HG02943 (cell line): ENCODE measurements around the gene KDM4C.
A peak's percentile ranks its signal among the peaks of the same experiment; 100 is the strongest.

Source experiments
- ATAC-seq: cut with Tn5 transposase; IDR thresholded peaks from one replicate; pipeline ENCODE4 v1.9.1; 2021; ENCODE audit warnings: mild to moderate bottlenecking, low read depth, moderate library complexity; ENCODE audit not compliant: unreplicated experiment

The KDM4C gene

DNA sequence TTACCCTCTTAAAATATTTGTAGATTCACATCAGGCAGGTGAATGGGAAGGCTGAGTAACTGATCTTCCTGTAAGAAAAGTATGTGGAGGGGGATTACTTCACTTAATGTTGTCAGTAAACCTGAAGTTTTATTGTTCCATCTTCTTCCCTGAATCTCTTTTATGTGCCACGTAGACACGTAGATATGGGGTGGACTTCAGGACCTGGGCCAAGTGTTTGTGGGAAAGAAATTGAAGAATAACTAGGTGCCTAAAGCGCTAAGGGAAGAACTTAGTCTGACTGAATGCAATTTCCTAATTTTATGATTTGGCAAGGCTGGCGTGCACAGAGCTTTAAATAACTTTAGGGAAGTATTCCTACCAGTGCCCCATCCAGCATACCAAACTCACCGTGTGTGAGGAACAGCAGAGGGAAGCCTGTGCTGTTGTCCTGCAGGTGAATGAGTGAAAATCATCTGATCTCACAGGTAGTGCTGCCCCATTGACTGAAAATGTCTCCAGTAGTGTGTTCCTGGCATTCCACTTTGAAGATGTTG, 323.4 kb downstream of the KDM4C start:
- no peak for ATAC-seq

DNA sequence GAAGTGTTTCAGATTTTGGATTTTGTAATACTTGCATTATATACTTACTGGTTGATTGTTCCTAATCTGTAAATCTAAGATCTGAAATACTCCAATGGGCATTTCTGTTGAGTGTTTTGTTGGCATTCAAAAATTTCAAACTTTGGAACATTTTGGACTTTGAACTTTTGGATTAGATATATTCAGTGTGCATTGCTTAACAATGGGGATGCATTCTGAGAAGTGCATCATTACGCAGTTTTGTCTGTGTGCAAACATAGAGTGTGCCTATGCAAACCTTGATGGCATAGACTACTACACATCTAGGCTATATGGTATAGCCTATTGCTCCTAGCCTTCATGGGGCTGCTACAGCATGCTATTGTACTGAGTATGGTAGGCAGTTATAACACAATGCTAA, 325.4 kb downstream of the KDM4C start:
- ATAC-seq, result no peak

DNA sequence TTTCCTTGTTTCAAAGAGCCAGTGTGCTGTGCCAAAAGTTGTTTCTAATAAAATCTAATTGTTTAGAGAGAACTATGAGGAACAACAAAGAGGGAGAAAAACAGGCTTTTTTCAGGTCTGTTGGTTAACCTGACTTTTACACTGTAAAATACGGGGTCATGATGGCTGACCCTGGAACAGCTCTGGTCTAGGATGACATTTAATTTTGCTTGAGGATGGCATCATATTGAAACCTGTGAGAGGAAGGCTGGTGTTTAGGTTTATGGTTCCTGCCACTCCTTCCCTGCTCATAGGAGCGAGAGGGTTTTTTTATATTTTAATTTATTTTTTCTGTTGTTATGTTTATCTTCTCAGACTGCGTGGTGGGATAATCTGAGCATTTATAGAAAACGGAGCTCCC, 327.6 kb downstream of the KDM4C start:
- no peak for ATAC-seq

DNA sequence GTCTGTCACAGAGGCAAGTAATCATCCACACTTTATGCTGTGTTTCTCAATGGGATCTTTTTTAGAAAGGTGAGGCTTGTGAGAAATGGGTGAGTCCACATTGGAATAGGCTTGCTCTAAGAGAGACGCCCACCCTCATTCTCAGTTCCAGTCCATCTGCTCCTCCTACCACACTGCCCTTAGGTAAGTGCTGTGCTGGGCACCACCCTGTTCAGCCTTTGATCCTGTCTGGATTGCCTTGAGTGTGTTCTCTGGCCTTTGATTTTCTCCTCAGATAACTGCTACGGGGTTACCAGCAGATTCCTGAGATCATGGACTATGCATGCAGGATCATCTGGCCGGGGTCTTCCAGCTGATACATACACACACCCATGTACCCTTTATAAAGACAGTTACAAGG, 328.6 kb downstream of the KDM4C start:
- ATAC-seq, result no peak

DNA sequence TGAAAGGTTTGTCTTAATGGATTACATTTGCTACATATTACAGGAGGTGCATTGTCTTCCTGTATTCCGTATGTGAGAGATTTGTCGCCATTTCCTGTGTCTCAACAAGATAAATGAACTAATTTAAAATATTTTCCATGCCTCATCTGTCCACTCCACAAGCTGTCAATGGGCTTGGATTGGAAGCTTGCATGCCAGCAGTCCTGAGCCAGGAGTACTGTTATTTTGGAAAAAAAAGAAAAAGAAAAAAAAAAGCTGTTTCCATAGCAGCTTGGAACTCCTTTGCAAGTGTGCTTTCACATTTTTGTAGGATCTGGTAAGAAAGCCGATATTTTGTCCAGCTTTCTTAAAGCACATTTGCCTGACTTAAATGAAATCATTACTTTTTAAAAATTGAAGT, 330.8 kb downstream of the KDM4C start:
- ATAC-seq, result no peak

DNA sequence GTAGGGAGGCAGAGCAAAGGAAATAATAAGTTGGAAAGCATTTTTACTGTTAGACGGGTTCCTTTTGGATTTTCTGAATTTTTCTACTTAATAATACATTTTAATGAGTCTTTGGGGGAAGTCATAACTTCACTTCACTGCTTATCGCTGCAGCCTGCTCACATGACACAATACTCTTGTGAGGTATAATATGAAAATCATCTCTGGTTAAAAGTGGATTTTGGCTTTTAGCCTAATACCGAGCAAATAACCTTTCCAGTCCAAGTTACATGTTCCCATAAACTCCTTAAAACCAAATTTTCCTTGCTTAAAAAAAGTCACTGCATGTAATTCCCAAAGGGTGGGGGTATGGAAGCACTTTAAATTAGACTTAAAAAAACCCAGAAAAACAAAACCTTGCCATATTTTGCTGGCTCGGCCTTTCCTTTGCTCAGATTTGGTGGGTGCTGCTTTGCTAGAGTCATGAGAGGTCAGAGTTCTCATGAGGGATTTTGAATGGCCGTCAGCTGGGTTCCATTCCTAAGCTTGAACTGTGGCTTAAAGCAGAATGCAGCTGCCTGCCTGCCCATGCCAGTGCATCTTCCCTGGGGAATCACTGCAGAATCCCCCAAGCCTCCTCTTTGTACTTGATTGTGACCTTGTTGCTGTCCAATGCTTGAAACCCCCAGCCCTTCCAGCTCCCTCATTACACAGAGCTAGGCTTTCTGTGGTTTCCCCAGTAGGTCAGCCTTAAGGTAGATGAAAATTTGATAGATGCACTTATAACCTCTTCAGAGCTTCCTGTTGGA, 331.8 kb downstream of the KDM4C start:
- ATAC-seq, result no peak

DNA sequence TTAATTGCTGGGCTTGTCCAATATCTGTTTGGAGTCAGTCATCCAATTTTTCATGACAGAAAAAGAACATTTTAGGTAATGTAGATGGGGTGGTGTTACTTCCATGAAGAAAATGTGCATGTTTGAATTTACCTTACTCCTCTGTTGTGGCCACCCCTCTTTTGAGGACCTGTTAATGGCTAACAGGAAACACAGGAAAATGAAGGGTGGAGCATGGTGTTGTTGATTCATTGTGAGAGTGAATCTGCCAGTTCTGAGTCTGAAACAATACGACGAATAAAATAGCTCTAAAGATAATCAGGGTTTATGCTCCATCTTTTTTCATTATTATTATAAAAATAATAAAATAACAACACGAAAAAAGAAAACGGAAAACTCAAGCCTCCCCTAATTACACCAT, 335.3 kb downstream of the KDM4C start:
- no peak for ATAC-seq

DNA sequence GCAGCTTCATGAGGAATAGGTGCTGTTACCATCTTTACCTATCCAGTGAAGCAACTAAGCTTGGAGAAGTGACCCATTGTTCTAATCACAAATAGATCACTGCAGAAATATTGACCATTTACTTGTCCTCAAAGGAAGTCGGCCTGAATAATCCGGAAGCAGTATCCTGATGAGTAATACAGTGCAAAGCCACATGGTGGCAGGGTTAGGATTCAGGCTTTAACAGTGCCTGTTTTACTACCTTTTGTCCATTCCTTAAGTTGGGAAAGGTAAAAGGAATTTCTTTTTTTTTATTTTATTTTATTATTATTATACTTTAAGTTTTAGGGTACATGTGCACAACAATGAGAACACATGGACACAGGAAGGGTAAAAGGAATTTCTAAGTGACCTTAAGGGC, 336.3 kb downstream of the KDM4C start:
- ATAC-seq, result no peak

DNA sequence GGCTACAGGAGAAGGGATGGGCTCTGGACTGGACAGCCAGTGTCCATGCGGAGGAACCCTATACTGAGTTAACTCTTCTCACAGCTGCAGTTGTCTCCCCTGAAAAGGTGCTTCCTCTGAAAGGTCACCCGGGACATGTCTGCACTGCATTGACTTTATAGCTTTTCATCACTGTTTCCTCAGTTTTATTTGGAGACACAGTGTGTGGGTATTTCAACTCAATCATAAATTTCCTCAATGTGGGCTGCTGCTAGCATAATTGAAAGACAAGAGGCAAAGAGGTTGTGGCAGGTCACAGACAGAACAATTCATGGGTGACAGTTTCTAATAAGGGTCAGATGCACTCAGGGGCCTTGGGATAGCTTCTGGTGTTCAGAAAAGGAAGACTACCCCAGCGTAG, 336.8 kb downstream of the KDM4C start:
- ATAC-seq, result no peak

DNA sequence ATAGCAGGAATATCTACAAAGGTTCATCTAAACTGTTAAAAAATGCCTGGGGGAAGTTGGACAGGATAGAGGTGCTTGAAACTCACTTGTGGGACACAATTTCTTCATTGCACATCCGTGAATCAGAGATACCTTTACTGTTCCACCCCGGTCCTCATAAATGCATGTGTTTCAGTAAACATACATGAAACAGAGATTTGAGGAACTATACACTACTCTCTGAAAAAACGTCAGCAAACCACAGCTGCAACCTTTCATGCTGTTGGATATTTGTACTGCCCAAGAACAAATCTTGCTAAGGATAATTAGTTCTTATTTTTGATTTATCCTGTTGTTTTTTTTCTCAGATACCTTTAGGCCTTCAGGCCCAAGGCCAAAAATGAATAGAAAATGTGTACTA, 337.3 kb downstream of the KDM4C start:
- ATAC-seq, result no peak

DNA sequence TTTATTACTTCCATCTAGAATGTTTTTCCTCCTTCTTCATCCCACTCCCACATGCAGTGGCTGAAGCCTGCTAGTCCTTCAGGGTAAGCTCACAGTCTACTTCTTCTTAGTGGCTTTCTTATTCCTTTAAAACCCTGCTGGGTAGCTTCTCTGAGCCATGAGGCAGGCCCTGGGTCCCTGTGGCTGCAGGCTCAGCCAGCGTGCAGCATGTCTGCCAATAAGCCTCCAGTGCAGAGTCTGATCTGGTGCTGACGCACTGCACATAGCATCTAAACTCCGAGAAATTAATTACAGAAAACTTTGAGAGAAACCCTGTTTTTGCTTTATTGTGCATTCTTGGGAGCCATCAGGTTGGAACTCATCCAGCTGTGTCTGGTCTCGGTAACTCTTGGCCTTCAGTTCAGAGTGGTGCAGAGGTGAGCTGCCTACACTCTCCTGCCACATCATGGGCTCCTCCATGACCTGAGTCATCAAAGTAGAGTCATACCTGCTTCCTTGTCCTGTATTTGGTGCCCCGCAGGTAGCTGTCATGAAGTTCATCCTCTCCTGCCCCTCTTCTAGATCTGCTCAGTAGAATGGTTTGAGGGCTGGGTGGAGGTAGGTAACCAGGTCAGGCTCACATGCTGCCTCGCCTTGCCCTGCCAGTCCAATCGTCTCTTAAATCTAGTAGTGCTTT, 339.4 kb downstream of the KDM4C start:
- no peak for ATAC-seq

DNA sequence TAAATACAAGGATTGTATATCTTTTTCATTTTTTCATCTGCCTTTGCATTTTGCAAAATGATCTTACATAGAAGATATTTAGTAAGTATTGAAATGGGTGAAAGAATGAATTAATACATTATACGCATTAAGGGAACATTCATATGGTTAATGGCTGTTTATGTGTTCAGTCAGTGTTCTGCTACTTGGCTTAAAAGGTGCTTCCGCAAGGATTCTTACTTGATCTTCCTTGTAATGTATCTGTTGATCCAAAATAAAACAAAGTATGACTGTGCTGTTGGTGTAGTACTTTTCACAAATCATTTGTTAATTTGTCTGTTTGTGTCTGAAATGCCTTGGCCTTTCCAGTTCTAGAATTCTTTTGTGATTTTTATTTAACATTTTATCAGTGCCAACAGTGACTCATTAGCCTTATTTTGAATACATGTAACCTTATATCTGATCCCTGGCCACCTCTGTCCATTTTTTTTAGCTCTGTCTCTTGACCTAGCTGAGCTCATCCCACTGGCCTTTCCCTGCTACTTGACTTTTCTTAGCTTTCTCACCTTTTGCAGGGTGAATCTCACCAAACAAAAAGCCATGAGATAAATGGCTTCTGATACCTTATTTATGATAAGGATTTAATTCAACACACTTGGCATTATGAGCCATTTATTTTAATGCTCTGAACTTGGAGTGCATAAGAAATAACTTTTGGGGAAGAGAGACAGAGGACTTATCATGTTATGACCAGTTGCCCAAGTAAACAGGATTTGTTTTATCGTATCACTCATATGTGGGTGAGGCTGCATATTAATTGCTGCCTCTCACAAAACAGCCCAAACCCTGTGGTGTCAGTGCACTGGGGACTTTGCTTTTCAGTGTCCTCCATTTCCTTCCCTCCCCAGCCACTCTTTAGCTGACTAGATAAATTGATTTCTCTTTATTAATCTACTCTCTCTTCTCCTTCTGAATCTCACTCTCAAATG, 340.3 kb downstream of the KDM4C start:
- ATAC-seq, result no peak

DNA sequence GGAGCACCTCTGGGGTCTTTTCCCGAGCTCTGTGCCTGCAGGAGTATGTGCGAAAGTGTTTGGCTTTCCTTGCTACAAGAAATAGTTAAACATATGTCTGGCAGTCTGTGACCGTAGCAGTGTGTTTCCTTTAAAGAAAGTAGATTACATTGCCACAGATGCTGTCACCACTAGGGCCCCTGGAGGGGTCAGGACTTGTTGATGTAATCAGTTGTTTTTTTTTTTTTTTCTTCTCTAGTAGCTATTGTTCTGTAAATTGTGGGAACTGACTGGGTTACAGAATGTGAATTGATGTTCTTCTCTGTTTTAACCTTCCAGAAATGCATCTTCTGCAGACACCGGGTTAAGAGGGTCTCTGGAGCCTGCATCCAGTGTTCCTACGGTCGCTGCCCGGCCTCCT, 345.6 kb downstream of the KDM4C start:
- no peak for ATAC-seq

DNA sequence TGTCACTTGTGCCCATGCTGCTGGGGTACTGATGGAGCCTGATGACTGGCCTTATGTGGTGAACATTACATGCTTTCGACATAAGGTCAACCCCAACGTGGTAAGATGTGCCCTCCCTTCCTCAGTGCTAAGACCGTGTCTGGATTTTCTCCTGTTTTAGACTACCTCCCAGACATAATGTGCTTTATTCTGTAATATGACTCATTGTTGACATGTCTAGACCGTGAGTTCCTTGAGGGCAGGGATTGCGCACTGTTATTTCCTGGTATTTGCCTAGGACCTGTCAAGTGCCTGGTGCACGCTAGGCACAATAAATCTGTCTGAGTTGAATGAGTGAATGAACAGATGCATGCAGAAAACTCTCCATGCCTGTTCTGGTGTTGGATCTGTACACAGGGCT, 346.0 kb downstream of the KDM4C start:
- ATAC-seq, result no peak

DNA sequence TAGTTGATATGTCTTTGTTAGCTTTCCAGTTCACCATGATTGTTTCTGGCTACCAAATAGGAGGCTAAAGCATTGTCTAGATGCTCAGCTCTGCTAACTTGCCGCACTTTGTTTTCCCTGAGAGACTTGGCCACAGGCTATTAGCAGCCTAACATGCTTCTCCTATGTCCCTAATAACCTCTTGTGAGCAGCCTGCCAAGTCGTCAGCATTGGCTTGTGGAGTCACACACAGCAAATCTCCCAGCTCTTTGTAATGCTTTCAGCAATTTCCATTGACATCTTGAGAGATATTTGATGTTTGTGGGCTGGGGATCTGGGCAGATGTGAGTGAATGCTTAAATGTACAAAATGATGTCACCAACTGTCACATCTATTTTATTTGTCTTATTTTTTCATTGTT, 346.9 kb downstream of the KDM4C start:
- ATAC-seq, result no peak

DNA sequence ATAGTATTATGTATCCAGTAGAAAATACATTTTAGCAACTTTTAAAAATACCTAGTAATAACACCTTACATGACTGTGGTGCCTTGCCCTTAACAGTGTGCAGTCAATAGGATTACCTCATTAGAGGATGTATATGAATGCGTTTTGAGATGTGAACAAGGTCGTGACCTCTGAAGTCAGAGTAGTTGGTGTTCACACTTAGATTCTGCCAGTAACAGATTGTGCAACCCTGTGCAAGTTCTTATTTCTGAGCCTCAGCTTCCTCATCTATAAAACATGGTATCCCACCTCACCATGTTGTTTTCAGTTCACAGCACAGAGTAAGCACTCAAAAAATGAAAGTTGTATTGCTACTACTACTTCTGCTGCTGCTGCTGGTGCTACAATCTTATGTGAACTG, 347.3 kb downstream of the KDM4C start:
- no peak for ATAC-seq

DNA sequence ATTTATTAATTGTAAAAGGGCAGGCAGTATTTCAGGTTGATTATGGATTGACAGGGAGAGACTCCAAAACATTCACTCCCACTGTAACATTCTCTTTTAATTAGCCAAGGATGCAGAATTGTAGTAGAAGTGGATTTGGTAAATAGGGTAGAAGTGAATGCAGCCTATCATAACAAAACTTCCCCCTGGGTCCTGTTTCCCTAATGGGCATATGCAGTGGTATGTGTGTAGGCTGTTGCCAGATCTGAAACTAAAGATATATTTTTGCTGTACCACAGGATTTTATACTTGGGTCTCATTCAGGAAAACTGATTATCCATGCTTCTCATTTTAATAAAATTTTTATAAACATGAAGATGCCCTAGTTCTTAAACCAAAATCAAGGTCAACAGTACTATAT, 351.2 kb downstream of the KDM4C start:
- no peak for ATAC-seq

DNA sequence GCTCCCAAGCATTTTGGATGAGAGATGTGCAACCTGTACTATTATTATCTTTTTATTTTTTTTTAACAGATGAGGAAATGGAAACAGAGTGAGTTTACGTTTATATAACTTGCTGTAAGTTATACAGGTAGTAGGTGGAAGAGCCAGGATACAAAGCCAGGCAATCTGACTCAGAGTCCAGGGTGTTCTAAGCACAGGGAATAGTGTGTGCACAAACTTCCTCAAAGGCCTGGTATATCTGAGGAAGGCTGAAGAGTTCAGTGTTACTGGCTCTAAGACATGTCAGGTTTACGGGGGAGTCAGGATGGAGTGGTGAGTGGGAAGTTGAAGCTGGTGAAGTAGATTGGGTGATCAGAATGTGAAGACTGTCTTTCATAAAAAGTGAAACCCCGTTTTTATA, 353.6 kb downstream of the KDM4C start:
- ATAC-seq, result no peak

DNA sequence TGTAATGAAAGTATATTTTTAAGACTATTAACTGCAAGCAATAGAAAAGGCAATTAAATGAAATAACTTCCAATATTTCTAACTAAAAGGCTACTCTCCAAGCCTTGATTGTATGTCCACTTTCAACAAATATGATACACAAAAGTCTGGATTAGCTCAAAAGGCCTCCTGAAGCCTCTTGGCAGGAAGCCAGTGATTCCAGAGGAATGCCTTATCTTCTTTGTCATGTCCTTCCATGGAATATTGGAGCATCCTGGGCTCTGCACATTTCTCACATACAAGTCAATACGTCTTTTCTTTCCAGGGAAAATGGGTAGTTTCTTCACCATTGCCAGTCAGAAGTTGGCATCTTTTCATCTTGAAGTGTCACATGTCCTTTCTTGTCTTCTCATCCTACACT, 357.8 kb downstream of the KDM4C start:
- no peak for ATAC-seq

DNA sequence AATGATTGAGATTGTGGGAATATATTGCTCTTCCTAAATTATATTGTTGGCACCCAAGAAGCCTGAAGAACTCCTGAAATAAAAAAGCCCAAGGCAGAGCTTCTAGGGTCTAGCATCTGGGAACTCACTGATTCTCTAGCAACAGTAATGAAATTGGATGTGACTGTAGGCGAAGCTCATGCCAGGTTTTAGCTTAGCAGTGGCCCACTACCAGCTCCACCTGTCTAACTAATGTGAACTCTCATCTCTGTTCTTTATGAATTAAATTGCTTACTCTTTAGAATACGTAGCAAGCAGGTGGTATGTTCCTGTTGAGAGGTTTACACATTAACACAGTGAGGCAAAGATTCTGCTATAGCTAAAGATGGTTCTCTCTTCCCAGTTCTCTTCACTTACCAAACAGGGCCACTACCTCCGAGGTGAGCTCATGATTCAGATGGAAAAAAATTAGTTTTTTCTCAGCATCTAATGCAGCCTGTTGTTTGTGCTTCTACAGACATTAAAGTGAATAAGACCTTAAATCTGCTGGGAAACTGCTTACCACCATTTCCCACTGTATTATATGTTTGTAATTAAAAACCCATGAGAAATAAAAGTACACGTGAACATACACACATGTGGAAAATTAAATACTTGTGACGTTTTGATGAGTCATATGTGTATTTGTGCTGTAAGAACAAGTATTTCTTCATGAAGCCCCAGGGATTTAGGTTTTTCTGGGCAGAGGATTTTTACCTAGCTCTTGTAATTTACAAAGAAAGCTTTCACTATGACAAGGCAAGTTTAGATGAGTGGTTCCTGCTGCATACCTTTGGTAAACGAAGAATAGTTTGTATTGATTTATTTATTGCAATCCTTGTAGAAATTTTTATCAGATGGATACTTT, 360.1 kb downstream of the KDM4C start:
- peak; percentile 66 for ATAC-seq
